ENCODE results near the gene PTH2. TPM values are rescaled to one million over a fixed set of nuclear protein-coding genes. Genes with fewer than 3 reads are reported as not detected.

Gene PTH2
- total RNA-seq, 1 experiment from 2014 or later = 0.96 TPM

GRCh38 chr19:49465371-49465770, 42.1 kb upstream of the PTH2 start:
- TF ChIP-seq CTCF (conservative IDR thresholded peaks at IDR 0.05) = no peak
- H3K9me3 Mint-ChIP-seq = no peaks in the 10 kb centered on the region
- H3K27me3 ChIP-seq (ENCODE audit: insufficient read depth, low read length) = no peaks in the 10 kb centered on the region
- no peak overlapping the region for H2BK20ac ChIP-seq (ENCODE audit: low read depth, low read length, poor library complexity, severe bottlenecking)
- no peak overlapping the region for H2AFZ ChIP-seq (ENCODE audit: low read length)
- no peak overlapping the region for H3T11ph ChIP-seq (ENCODE audit: low read length)
- no peak overlapping the region for H2BK5ac ChIP-seq (ENCODE audit: insufficient read length, low read length)
- no peaks in the 10 kb centered on the region for H4K20me1 ChIP-seq (ENCODE audit: control insufficient read depth, insufficient read depth, insufficient read length)
- no peak overlapping the region for H3K14ac ChIP-seq (ENCODE audit: insufficient read depth, low read length)
- H3K23ac ChIP-seq (ENCODE audit: insufficient read length, low read depth, low read length) = no peak overlapping the region
- H3K79me1 ChIP-seq (ENCODE audit: insufficient read depth, low read depth, low read length, poor library complexity, severe bottlenecking) = no peaks in the 10 kb centered on the region
- H4K8ac ChIP-seq (replicated peaks; ENCODE audit: insufficient read length, low read depth, low read length) = no peak overlapping the region
- no peak overlapping the region for H3K4me2 ChIP-seq (ENCODE audit: insufficient read depth, insufficient read length, low read length)
- H3K4ac ChIP-seq (ENCODE audit: low read depth, low read length) = no peak overlapping the region
- H2AK5ac ChIP-seq (ENCODE audit: insufficient read length, low read length) = no peak overlapping the region
- no peak overlapping the region for H4K5ac ChIP-seq (ENCODE audit: insufficient read length, low read depth, low read length)
- H3K4me3 Mint-ChIP-seq = no peak overlapping the region
- H3K79me2 ChIP-seq (ENCODE audit: insufficient read depth, low read length) = no peaks in the 10 kb centered on the region
- H4K91ac ChIP-seq (ENCODE audit: insufficient read length, low read depth, low read length) = no peak overlapping the region
- H3K18ac ChIP-seq (ENCODE audit: insufficient read length, low read depth, low read length) = no peak overlapping the region
- no peak overlapping the region for H3K27ac Mint-ChIP-seq
- no CpG with 5 or more reads among the region's 3 CpGs for WGBS (ENCODE audit: extremely low coverage, insufficient read length, low lambda C conversion rate)
- no peaks in the 10 kb centered on the region for H3K4me1 ChIP-seq (ENCODE audit: insufficient read depth, low read length)
- H2BK15ac ChIP-seq (ENCODE audit: low read depth, low read length) = no peak overlapping the region
- no peaks in the 10 kb centered on the region for H3K23me2 ChIP-seq (ENCODE audit: insufficient read length, low read depth, low read length, poor library complexity, severe bottlenecking)
- H3K4me1 Mint-ChIP-seq = peaks cover 6 to 10% of the 10 kb centered on the region in 2 experiments
- no peaks in the 10 kb centered on the region for H3K9me3 ChIP-seq (ENCODE audit: control insufficient read depth, low read depth, low read length)
- H3K9ac ChIP-seq (ENCODE audit: extremely low read depth, insufficient read length, low read length) = no peak overlapping the region
- no peak overlapping the region for H2BK12ac ChIP-seq (ENCODE audit: insufficient read length, low read depth, low read length)
- H3K56ac ChIP-seq (ENCODE audit: insufficient read length, low read depth, low read length) = no peak overlapping the region
- H2BK120ac ChIP-seq (ENCODE audit: low read depth, low read length, poor library complexity, severe bottlenecking) = no peak overlapping the region
- DNase-seq = no peak
- peaks cover 16 to 25% (median 24%) of the 10 kb centered on the region in 3 experiments; a peak in 6 of 7 replicates for H3K36me3 Mint-ChIP-seq (ENCODE audit: insufficient read depth in 1 of 3, low read depth in 3 of 3)
- H3K27ac ChIP-seq (ENCODE audit: insufficient read length, low read depth, low read length) = no peak overlapping the region
- H3K27me3 Mint-ChIP-seq (ENCODE audit: low read depth) = no peaks in the 10 kb centered on the region
